ENCODE results near the gene RNF213. TPM values are rescaled to one million over a fixed set of nuclear protein-coding genes. Genes with fewer than 3 reads are reported as not detected.

The RNF213 gene
- total RNA-seq, 1 experiment from 2014 or later = 71.4 TPM

DNA sequence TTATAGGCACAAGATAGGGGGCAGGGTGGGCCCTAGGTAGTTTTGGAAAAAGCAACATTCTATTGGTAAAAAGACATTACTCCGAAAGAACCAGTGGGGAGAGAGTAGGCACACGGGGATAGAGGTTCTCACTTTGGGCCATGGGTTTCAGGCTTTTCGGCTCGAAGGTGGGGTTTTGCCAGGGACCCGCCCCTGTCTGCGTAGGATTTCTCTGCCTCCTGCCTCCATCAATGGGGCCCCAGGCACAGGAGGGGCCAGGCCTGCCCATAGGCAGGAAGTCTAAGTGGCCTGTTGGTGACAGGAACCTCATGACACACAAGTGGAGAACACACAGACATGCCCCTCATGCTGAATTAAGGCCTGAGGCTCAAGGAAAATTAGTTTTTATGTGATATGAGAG, 57.5 kb downstream of the RNF213 start:
- CTCF ChIA-PET = no interaction called here
- intact Hi-C loops (cut with micrococcal nuclease) = no loop called here
- Histone ChIP-seq H3K79me2 (ENCODE audit: low read length) (no peaks in the 10 kb centered on the region), H3K4me2 (ENCODE audit: low read length) (no peak overlapping the region), H3K27ac (ENCODE audit: low read length) (no peak overlapping the region), H3K27me3 (ENCODE audit: low read length) (no peaks in the 10 kb centered on the region), H3K36me3 (ENCODE audit: low read depth, low read length) (peaks cover 23% of the 10 kb centered on the region), H3K9ac (ENCODE audit: low read length) (no peak overlapping the region), H3K4me1 (ENCODE audit: insufficient read depth, low read length) (no peaks in the 10 kb centered on the region), H2AFZ (ENCODE audit: low read length) (no peak overlapping the region), H3K4me3 (ENCODE audit: low read length) (no peak overlapping the region), H3K9me2 (replicated peaks; ENCODE audit: low read length) (no peaks in the 10 kb centered on the region), H3K9me3 (ENCODE audit: low read length) (no peaks in the 10 kb centered on the region), H3F3A (ENCODE audit: low read length, unreplicated experiment) (no peaks in the 10 kb centered on the region), H4K20me1 (ENCODE audit: low read length) (no peaks in the 10 kb centered on the region)
- TF ChIP-seq EZH2 (IDR thresholded peaks at IDR 0.05; ENCODE audit: low read length, unreplicated experiment) (no peak), EZH2phosphoT487 (IDR thresholded peaks at IDR 0.05; ENCODE audit: borderline replicate concordance, low read length) (no peak)
- TF ChIP-seq, protein P1, sequence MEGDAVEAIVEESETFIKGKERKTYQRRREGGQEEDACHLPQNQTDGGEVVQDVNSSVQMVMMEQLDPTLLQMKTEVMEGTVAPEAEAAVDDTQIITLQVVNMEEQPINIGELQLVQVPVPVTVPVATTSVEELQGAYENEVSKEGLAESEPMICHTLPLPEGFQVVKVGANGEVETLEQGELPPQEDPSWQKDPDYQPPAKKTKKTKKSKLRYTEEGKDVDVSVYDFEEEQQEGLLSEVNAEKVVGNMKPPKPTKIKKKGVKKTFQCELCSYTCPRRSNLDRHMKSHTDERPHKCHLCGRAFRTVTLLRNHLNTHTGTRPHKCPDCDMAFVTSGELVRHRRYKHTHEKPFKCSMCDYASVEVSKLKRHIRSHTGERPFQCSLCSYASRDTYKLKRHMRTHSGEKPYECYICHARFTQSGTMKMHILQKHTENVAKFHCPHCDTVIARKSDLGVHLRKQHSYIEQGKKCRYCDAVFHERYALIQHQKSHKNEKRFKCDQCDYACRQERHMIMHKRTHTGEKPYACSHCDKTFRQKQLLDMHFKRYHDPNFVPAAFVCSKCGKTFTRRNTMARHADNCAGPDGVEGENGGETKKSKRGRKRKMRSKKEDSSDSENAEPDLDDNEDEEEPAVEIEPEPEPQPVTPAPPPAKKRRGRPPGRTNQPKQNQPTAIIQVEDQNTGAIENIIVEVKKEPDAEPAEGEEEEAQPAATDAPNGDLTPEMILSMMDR (conservative IDR thresholded peaks at IDR 0.05; ENCODE audit: low read depth, low read length) = no peak
- DNase-seq (no peak), ATAC-seq (no peak)
- POLR2A ChIA-PET (ENCODE audit: unreplicated experiment) = no interaction called here
- BruUV-seq (replicated peaks) = no TSS peak

DNA sequence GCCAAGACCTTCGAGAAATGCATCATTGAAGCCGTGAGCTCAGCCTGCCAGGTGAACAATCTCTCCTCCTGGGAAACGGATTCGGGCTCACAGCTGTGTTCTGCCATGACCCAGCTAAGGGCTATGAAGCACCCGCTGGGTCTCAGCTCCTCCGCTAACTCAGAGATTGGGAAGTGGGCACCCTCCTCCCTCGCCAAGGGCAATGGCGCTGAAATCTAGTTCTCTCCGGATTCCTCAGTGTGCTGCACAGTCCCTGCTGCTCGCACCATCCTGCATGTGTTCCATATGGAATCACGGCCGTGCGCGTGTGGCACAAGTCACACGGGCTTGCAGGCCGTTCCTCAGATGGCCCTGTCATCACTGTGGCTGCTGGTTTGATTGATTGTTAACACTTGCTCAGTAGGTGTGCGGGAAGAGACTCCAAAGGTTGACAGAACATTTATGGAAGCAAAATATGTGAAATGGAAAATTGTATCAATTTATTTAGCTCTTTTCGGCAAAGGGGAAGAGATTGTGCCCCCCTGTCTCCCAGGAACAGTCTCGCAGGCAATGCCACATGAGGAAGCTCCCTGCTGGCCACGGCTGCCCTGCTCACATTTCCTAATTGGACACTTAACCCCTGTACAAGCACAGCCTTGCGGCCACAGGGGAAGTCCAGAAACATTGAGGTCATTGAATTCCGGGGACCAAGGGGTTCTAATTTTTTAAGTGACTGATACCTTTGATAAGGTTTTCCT, 58.8 kb downstream of the RNF213 start:
- ChIA-PET POLR2A (ENCODE audit: unreplicated experiment) (no interaction called here), CTCF (no interaction called here)
- H3K9ac ChIP-seq (ENCODE audit: low read length) = no peak overlapping the region
- no peaks in the 10 kb centered on the region for H3K79me2 ChIP-seq (ENCODE audit: low read length)
- H3K27me3 ChIP-seq (ENCODE audit: low read length) = no peaks in the 10 kb centered on the region
- H3K9me2 ChIP-seq (replicated peaks; ENCODE audit: low read length) = no peaks in the 10 kb centered on the region
- no peaks in the 10 kb centered on the region for H4K20me1 ChIP-seq (ENCODE audit: low read length)
- intact Hi-C loops (cut with micrococcal nuclease) = no loop called here
- TSS peak; percentile 8 for BruUV-seq (replicated peaks)
- peaks cover 21% of the 10 kb centered on the region for H3K36me3 ChIP-seq (ENCODE audit: low read depth, low read length)
- no peak overlapping the region for H2AFZ ChIP-seq (ENCODE audit: low read length)
- H3K4me3 ChIP-seq (ENCODE audit: low read length) = no peak overlapping the region
- no peak overlapping the region for H3K4me2 ChIP-seq (ENCODE audit: low read length)
- H3K9me3 ChIP-seq (ENCODE audit: low read length) = no peaks in the 10 kb centered on the region
- no peaks in the 10 kb centered on the region for H3F3A ChIP-seq (ENCODE audit: low read length, unreplicated experiment)
- TF ChIP-seq EZH2phosphoT487 (IDR thresholded peaks at IDR 0.05; ENCODE audit: borderline replicate concordance, low read length) (no peak), EZH2 (IDR thresholded peaks at IDR 0.05; ENCODE audit: low read length, unreplicated experiment) (no peak)
- TF ChIP-seq, protein P1 (conservative IDR thresholded peaks at IDR 0.05; ENCODE audit: low read depth, low read length) = no peak
- no peak overlapping the region for H3K27ac ChIP-seq (ENCODE audit: low read length)
- DNase-seq (no peak), ATAC-seq (no peak)
- H3K4me1 ChIP-seq (ENCODE audit: insufficient read depth, low read length) = no peaks in the 10 kb centered on the region

DNA sequence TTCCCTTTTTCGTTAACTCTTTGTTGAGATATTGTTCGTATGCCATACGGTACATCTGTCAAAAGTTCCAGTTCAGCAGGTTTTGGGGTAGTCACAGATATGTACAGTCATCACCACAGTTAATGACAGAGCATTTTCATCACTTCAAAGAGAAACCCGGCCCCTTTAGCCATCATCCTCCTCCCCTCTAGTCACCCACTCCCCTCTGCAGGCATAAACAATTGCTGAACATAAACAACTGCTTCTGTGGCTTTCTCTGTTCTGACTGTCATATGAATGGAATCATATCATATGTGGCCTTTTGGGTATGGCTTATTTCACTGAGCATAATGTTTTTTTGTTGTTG, 59.3 kb downstream of the RNF213 start:
- Histone ChIP-seq H3K36me3 (ENCODE audit: low read depth, low read length) (peaks cover 21% of the 10 kb centered on the region), H3F3A (ENCODE audit: low read length, unreplicated experiment) (no peaks in the 10 kb centered on the region), H4K20me1 (ENCODE audit: low read length) (no peaks in the 10 kb centered on the region), H3K4me2 (ENCODE audit: low read length) (no peak overlapping the region), H3K27me3 (ENCODE audit: low read length) (no peaks in the 10 kb centered on the region), H3K4me1 (ENCODE audit: insufficient read depth, low read length) (no peaks in the 10 kb centered on the region), H3K9ac (ENCODE audit: low read length) (no peak overlapping the region), H2AFZ (ENCODE audit: low read length) (no peak overlapping the region), H3K9me2 (replicated peaks; ENCODE audit: low read length) (no peaks in the 10 kb centered on the region), H3K4me3 (ENCODE audit: low read length) (no peak overlapping the region), H3K9me3 (ENCODE audit: low read length) (no peaks in the 10 kb centered on the region), H3K27ac (ENCODE audit: low read length) (no peak overlapping the region), H3K79me2 (ENCODE audit: low read length) (no peaks in the 10 kb centered on the region)
- no peak for ATAC-seq
- ChIA-PET POLR2A (ENCODE audit: unreplicated experiment) (no interaction called here), CTCF (no interaction called here)
- TF ChIP-seq EZH2phosphoT487 (IDR thresholded peaks at IDR 0.05; ENCODE audit: borderline replicate concordance, low read length) (no peak), EZH2 (IDR thresholded peaks at IDR 0.05; ENCODE audit: low read length, unreplicated experiment) (no peak)
- TF ChIP-seq, protein P1 (conservative IDR thresholded peaks at IDR 0.05; ENCODE audit: low read depth, low read length) = no peak
- intact Hi-C loops (cut with micrococcal nuclease) = no loop called here
- no TSS peak for BruUV-seq (replicated peaks)
- peak; percentile 13 for DNase-seq
